Epithelial cell of proximal tubule (primary cell): ENCODE results near the gene MOB3A. TPM values are rescaled to one million over a fixed set of nuclear protein-coding genes. Genes with fewer than 3 reads are reported as not detected.
"Not testable (repeated sequence)": the region's sequence is repeated elsewhere in the genome, so short reads cannot be mapped to it uniquely, and the experiment has no call there.

Experiments used
- DNase-seq: peaks from one replicate; pipeline ENCODE4 v3.0.0-alpha.2; 2011; ENCODE audit warnings: low read depth
- H3K4me3 ChIP-seq: 2 replicates; pipeline ENCODE4 v1.5.1; 2011; ENCODE audit warnings: low read depth, mild to moderate bottlenecking, low read length
- total RNA-seq: library from RNA; depleted of rRNA; stranded (reverse); fragments of >200 nt; gene quantifications from 2 replicates; pipeline ENCODE4 v1.2.3, GENCODE V29; 2015
- TF ChIP-seq, protein P1 (sequence below): conservative IDR thresholded peaks from 2 replicates; pipeline ENCODE4 v1.5.1; 2012; ENCODE audit warnings: low read depth, mild to moderate bottlenecking, low read length

Gene MOB3A
- total RNA-seq, 1 donor from 2014 or later, result 29.9 TPM

DNA sequence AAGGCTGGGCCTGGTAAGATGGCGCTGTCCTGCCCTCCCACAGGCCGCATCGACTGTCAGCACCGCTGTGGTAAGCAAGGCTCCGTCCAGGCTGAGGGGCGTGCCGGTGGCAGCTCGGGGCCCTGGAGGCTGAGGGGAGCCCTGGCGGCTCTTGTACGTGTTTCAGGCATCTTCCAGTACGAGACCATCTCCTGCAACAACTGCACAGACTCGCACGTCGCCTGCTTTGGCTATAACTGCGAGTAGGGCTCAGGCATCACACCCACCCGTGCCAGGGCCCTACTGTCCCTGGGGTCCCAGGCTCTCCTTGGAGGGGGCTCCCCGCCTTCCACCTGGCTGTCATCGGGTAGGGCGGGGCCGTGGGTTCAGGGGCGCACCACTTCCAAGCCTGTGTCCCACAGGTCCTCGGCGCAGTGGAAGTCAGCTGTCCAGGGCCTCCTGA, 1.8 kb upstream of the MOB3A start:
- H3K4me3 ChIP-seq, result no peak overlapping the region
- TF ChIP-seq, protein P1, sequence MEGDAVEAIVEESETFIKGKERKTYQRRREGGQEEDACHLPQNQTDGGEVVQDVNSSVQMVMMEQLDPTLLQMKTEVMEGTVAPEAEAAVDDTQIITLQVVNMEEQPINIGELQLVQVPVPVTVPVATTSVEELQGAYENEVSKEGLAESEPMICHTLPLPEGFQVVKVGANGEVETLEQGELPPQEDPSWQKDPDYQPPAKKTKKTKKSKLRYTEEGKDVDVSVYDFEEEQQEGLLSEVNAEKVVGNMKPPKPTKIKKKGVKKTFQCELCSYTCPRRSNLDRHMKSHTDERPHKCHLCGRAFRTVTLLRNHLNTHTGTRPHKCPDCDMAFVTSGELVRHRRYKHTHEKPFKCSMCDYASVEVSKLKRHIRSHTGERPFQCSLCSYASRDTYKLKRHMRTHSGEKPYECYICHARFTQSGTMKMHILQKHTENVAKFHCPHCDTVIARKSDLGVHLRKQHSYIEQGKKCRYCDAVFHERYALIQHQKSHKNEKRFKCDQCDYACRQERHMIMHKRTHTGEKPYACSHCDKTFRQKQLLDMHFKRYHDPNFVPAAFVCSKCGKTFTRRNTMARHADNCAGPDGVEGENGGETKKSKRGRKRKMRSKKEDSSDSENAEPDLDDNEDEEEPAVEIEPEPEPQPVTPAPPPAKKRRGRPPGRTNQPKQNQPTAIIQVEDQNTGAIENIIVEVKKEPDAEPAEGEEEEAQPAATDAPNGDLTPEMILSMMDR, result no peak
- DNase-seq, result no peak

DNA sequence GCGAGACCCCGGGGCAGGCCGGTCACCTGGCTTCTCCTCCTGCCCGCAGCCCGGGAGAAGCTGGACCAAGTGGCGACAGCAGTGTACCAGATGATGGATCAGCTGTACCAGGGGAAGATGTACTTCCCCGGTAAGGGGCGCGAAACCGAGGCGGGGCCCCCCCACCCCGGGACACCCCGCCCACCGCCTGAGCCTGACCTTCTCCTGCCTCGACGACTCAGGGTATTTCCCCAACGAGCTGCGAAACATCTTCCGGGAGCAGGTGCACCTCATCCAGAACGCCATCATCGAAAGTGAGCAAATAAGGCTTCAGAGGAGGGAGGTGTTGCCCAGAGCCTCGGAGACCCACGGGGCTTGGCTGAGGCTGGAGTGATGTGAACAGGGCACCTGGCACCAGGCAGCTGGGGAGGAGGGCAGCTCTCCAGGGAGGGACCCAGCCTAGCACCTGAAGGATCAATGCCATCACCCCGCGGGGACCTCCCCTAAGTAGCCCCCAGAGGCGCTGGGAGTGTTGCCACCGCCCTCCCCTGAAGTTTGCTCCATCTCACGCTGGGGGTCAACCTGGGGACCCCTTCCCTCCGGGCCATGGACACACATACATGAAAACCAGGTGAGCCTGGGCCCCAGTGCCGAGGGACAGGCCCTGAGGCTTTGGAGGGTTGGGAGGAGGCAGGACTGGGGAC, 1.2 kb upstream of the MOB3A start:
- no peak for DNase-seq
- TF ChIP-seq, protein P1, result no peak
- peak overlapping the region; percentile 61 for H3K4me3 ChIP-seq

DNA sequence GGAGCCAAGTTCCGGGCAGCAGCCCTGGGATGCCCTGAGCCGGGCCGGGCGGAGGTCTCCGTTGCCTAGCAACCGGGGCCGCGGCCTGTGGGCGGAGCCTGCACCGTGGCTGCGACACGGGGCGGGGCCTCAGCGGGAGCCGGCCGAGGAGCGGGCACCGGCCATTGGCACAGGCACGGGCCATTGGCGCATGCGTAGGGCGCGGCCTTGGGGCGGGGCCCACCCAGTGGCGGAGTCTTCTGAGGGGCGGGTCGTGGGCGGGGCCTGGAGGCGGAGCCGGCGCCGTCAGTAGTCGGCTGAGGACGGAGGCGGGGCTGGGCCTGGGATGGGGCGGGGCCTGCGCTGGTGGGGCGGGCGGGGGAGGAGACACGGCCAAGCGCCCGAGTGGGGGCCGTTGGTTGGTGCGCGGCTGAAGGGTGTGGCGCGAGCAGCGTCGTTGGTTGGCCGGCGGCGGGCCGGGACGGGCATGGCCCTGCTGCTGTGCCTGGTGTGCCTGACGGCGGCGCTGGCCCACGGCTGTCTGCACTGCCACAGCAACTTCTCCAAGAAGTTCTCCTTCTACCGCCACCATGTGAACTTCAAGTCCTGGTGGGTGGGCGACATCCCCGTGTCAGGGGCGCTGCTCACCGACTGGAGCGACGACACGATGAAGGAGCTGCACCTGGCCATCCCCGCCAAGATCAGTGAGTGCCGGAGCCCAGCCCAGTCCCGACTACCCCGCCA, 515 bp upstream of the MOB3A start, which contains the start of gene IZUMO4:
TSS of gene IZUMO4 (plus strand) at position 436 of the 723 bp plus-strand sequence. CDS start at position 467, 31 bp downstream.
- H3K4me3 ChIP-seq, result peak within 1 kb of the TSS; percentile 81
- no peak for DNase-seq
- TF ChIP-seq, protein P1, result peak; percentile 41

DNA sequence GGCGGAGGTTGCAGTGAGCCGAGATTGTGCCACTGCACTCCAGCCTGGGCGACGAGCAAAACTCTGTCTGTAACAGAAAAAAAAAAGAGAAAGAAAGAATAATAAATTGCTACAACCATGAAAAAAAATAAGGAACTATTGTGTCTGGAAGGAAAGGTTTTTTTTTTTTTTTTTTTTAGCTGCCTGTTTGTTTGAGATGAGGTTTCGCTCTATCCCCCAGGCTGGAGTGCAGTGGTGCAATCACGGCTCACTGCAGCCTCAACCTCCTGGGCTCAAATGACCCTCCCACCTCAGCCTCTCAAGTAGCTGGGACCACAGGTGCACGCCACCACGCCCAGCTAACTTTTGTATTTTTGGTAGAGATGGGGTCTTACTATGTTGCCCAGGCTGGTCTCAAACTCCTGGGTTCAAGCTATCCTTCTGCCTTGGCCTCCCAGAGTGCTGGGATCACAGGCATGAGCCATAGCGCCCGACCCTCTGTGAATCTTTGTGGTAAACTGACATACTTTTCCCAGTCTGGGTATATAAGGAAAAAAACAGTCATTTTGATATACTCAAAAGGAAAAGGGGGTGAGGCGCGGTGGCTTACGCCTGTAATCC, 4.1 kb downstream of the MOB3A start:
- not testable (repeated sequence) for DNase-seq, H3K4me3 ChIP-seq

DNA sequence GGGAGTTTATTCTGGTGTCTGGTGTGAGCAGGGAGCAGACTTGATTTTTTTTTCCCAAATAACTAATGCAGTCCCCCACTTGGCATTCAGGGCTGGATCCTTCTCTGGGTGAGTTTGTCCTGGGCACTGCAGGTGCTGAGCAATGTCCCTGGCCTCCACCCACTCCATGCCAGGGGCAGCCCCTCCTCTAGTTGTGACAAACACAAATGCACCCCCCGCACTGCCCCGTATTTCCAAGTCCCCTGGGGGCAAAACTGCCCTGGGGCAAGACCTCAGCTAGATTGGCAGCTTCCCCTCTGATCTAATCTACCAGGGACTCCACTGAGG, 6.4 kb downstream of the MOB3A start:
- no peak overlapping the region for H3K4me3 ChIP-seq
- no peak for DNase-seq
- TF ChIP-seq, protein P1, result no peak

DNA sequence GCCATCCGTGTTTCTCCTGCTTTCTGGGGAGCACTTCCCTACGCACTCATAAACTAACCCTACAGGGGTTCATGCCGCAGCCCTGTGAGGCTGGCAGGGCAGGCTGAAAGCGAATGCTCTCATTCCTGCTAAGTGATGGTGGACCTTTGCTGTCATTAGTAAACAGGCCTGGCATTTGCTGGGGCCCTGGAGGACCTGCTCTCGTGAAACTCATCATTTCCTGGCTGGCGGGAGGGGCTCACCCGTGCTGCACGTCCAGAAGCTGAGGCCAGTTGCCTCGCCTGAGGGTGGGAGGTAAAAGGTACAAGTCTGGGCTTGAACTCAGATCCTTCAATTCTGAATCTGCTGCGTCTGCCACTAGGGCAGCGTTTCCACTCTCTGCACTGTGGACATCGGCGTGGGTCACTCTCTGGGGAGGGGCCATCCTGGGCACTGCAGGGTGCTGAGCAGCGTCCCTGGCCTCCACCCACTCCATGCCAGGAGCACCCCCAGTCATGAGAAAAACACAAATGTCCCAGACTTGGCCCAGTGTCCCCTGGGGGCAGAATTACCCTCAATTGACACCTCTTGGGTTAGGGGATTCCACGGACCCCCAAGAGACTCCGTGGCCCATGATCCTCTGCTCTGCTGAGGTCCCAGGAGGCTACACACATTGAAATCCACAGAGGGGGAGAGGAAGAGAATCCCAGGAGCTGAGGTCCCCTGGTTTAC, 7.0 kb downstream of the MOB3A start:
- DNase-seq, result no peak
- TF ChIP-seq, protein P1, result no peak

DNA sequence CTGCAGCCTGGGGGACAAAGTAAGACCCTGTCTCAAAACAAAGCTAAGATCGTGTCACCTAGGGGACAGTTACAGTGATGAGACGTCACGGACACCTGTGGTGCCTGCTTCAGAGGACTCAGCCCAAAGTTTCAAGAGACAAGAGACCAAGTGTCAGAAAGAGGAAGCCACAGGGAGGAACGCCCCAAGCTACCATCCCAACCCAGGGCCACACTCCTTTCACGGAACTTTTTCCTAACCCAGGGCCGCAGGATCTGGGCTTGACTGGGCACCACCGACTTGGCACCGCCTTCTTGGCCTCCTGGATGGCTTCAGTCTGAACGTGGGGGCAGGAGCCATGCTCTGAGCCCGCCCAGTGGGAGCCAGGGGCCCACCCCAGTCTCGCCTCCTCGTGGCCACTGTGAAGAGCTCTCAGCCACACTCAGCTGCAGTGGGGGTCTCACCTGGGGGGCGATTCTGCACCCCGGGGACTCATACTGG, 8.5 kb downstream of the MOB3A start:
- no peak overlapping the region for H3K4me3 ChIP-seq
- TF ChIP-seq, protein P1, result no peak
- DNase-seq, result no peak

More for the DNA sequence above, 7.0 kb downstream of the MOB3A start:
- H3K4me3 ChIP-seq, result no peak overlapping the region

DNA sequence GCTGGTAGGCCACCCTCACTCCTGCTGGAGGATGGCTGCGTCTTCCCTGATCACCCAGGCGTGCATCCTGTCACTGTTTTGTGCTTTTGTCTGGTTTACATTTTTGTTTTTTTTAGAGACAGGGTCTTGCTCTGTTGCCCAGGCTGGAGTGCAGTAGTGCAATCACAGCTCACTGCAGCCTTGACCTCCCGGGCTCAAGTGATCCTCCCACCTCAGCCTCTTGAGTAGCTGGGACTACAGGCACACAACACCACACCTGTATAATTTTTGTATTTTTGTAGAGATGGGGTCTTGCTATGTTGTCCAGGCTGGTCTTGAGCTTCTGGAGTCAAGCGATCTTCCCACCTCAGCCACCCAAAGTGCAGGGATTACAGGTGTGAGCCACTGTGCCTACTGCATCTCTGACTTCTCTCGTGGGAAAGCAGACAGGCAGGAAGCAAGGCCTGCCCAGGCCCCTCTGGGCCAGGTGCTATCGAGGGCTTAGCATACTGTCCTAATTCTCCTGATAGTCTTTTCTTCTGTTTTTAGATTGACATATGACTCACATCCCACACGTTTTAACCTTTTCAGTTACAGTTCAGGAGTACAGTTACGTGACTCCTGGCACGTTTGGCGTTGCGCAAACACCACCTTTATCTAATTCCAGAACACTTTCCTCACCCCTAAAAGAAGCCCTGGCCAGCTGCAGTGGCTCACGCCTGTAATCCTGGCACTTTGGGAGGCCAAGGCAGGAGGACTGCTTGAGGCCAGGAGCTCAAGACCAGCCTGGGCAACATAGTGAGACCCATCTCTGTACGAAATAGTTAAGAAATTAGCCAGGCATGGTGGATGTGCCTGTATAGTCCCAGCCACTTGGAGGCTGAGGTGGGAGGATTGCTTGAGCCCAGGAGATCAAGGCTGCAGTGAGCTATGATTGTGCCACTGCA, 9.2 kb downstream of the MOB3A start:
- not testable (repeated sequence) for DNase-seq, H3K4me3 ChIP-seq
